ENCODE measurements around the gene TNKS2.

DNA sequence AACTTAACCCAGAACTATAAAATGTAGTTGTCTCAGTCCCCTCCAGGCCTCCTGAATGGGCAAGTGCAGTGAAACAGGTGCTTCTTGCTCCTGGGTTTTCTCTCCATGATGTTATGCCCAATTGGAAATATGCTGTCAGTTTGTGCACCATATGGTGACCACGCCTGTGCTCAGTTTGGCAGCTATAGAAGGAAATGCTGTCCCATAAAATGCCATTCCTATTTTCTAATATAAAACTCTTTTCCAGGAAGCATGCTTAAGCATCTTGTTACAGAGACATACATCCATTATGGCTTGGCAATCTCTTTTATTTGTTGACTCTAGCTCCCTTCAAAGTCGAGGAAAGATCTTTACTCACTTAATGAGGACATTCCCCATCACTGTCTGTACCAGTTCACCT lies 65.9 kb downstream of the TNKS2 start:
- TF ChIP-seq MEF2A (IDR thresholded peaks at IDR 0.05; ENCODE audit: borderline replicate concordance, low read depth) (no peak), TAF1 (IDR thresholded peaks at IDR 0.05; ENCODE audit: borderline replicate concordance, low read depth, low read length) (no peak)
- TF ChIP-seq, protein P1, sequence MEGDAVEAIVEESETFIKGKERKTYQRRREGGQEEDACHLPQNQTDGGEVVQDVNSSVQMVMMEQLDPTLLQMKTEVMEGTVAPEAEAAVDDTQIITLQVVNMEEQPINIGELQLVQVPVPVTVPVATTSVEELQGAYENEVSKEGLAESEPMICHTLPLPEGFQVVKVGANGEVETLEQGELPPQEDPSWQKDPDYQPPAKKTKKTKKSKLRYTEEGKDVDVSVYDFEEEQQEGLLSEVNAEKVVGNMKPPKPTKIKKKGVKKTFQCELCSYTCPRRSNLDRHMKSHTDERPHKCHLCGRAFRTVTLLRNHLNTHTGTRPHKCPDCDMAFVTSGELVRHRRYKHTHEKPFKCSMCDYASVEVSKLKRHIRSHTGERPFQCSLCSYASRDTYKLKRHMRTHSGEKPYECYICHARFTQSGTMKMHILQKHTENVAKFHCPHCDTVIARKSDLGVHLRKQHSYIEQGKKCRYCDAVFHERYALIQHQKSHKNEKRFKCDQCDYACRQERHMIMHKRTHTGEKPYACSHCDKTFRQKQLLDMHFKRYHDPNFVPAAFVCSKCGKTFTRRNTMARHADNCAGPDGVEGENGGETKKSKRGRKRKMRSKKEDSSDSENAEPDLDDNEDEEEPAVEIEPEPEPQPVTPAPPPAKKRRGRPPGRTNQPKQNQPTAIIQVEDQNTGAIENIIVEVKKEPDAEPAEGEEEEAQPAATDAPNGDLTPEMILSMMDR (IDR thresholded peaks at IDR 0.05): no peak
